Naive B cell (primary cell): ENCODE data around the gene TP53INP2. TPM values are rescaled to one million over a fixed set of nuclear protein-coding genes. Genes with fewer than 3 reads are reported as not detected.

Experiments used
- ATAC-seq, 2 donors: fragments of 150-1000 bp; cut with Tn5 transposase; 2 replicates each; pipeline ENCODE4 v1.10.0; 2021; ENCODE audit warnings: low read depth in 2 of 2, mild to moderate bottlenecking in 2 of 2, moderate library complexity in 2 of 2
- DNase-seq: peaks from one replicate; pipeline ENCODE4 v3.0.0; 2022
- H3K27ac Mint-ChIP-seq, 6 donors: one replicate each; pipeline ENCODE4 v1.8.0; 2020 to 2022; ENCODE audit warnings: mild to moderate bottlenecking in 6 of 6, mixed read lengths in 6 of 6, moderate library complexity in 5 of 6, inconsistent platforms in 2 of 6
- H3K27me3 Mint-ChIP-seq, 3 donors: one replicate each; pipeline ENCODE4 v1.8.0; 2021 to 2022; ENCODE audit warnings: mixed read lengths in 3 of 3, mild to moderate bottlenecking in 1 of 3
- H3K36me3 Mint-ChIP-seq, 2 donors: one replicate each; pipeline ENCODE4 v1.8.0; 2020 to 2022; ENCODE audit warnings: mixed read lengths in 2 of 2, inconsistent platforms in 1 of 2, mild to moderate bottlenecking in 1 of 2
- H3K4me1 Mint-ChIP-seq, 3 donors: one replicate each; pipeline ENCODE4 v1.8.0; 2020 to 2022; ENCODE audit warnings: mixed read lengths in 3 of 3, inconsistent platforms in 1 of 3, mild to moderate bottlenecking in 1 of 3, moderate library complexity in 1 of 3
- H3K4me3 Mint-ChIP-seq, 8 donors: one replicate each; pipeline ENCODE4 v1.8.0; 2020 to 2022; ENCODE audit warnings: mild to moderate bottlenecking in 8 of 8, mixed read lengths in 8 of 8, moderate library complexity in 8 of 8, inconsistent platforms in 2 of 8
- H3K9me3 Mint-ChIP-seq, 7 donors: one replicate each; pipeline ENCODE4 v1.8.0; 2020 to 2022; ENCODE audit warnings: mixed read lengths in 7 of 7, mild to moderate bottlenecking in 5 of 7, inconsistent platforms in 2 of 7, moderate library complexity in 1 of 7
- polyA plus RNA-seq, 6 donors: library from polyadenylated mRNA; unstranded; fragments of 300-500 nt; fragmentation: Illumina TruSeq; gene quantifications; one replicate each; pipeline ENCODE4 v1.2.3, GENCODE V29; 2021; ENCODE audit warnings: low read depth in 6 of 6

TP53INP2 gene
- polyA plus RNA-seq, 6 donors from 2014 or later, result 0.57 to 1.7 (median 1.2) TPM

- ATAC-seq (no peak), DNase-seq (no peak)
- Mint-ChIP-seq H3K4me1 (no peaks in the 10 kb centered on the region), H3K27ac (peak overlapping the region in 1 of 6 donors; percentile 74), H3K4me3 (peak overlapping the region in 1 of 8 donors; percentile 40), H3K9me3 (no peaks in the 10 kb centered on the region), H3K36me3 (peaks cover 22 to 27% of the 10 kb centered on the region in 2 donors), H3K27me3 (no peaks in the 10 kb centered on the region)
Measured at GRCh38 chr20:34751453-34751852, 47.3 kb downstream of the TP53INP2 start.

DNA sequence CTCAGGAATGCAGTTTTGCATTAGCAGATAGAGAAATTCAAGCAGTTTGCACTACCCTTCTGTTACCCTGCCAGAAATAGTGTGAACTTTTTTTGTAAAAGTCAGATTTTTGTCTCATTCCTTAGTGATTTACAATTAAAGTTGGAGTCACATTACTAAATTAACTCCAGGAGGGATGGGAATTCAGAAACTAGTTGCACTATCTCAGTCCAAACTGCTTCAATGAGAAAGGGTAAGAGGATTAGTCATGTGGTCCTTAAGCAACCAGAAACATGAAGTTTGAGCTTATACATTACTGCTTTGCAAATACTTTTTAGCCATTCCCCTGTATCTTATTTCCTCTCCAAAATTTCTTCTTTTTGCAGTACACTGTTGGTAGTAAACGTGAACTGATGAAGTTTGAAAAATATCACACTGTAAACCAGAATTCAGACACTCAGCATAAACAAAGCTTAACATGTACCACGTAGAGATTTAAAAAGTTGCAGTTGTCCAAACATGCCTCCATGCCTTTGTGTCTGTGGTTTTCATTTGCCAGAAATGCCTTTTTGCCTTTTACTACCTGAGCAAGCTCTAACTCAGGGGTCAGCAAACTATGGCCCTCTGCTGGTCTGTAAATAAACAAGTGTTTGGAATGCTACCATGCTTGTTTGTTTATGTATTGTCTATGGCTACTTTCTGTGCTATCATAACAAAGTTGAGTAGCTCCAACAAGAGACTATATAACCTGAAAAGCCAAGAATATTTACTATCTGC lies 49.7 kb downstream of the TP53INP2 start:
- DNase-seq, result no peak
- H3K27ac Mint-ChIP-seq, result no peak overlapping the region
- no peaks in the 10 kb centered on the region for H3K4me1 Mint-ChIP-seq
- H3K4me3 Mint-ChIP-seq, result no peak overlapping the region
- H3K27me3 Mint-ChIP-seq, result no peaks in the 10 kb centered on the region
- ATAC-seq, result no peak
- no peaks in the 10 kb centered on the region for H3K9me3 Mint-ChIP-seq
- H3K36me3 Mint-ChIP-seq, result peaks cover 39 to 47% of the 10 kb centered on the region in 2 donors

- Mint-ChIP-seq H3K9me3 (no peaks in the 10 kb centered on the region), H3K4me3 (no peak overlapping the region), H3K4me1 (no peaks in the 10 kb centered on the region), H3K27me3 (no peaks in the 10 kb centered on the region), H3K36me3 (peaks cover 43 to 49% of the 10 kb centered on the region in 2 donors), H3K27ac (no peak overlapping the region)
- ATAC-seq (no peak), DNase-seq (no peak)
Measured at GRCh38 chr20:34754611-34755010, 50.5 kb downstream of the TP53INP2 start.

DNA sequence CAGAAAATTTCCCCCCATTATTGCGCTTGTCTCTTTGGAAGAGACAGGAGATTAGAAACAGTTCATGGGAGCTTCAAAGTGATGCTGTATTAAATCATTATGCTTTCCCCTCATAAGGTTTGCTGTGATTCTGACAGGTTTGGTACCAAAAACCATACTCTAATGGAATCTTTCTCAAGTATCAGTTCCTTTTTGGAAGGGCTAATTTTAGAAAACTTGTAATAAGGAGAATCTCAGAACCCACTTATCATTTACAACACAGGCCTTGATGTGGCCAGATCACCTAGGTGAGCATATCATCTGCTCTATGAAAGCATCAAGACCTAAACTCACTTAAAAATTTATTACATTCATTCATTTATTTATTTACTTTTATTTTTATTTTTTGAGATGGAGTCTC lies 51.2 kb downstream of the TP53INP2 start:
- Mint-ChIP-seq H3K27ac (no peak overlapping the region), H3K36me3 (peaks cover 39 to 50% of the 10 kb centered on the region in 2 donors), H3K9me3 (no peaks in the 10 kb centered on the region)

DNA sequence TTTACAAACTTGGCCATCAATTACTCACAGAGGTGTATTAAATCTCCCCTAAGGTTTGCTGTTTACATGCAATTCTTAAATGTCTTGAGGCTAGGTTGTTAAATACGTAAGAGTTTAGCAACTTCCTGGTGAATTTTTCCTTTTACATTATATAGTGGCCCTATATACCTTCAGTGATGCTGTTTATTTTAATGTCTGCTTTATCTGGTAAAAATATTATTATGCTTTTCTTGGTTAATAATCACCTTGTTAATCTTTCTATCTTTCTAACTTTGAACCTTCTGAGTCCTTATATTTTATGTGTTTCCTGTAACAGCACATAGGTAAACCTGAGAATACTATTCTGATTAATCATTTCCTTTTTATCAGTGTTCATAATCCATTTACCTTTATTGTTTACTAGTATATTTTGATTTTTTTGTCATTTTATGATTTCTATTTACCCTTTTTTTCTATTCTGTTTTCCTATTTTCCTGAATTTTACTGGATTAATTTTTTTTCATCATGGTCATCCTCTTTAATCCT lies 57.9 kb downstream of the TP53INP2 start:
- Mint-ChIP-seq H3K4me1 (no peaks in the 10 kb centered on the region), H3K27ac (no peak overlapping the region), H3K9me3 (no peaks in the 10 kb centered on the region), H3K4me3 (no peak overlapping the region), H3K36me3 (peaks cover 34 to 42% of the 10 kb centered on the region in 2 donors), H3K27me3 (no peaks in the 10 kb centered on the region)
- ATAC-seq (no peak), DNase-seq (no peak)

More for the DNA sequence above, 51.2 kb downstream of the TP53INP2 start:
- no peaks in the 10 kb centered on the region for H3K27me3 Mint-ChIP-seq
- no peak overlapping the region for H3K4me3 Mint-ChIP-seq
- ATAC-seq (no peak), DNase-seq (no peak)
- H3K4me1 Mint-ChIP-seq, result no peaks in the 10 kb centered on the region

Other genes with a start within 250 kb of the TP53INP2 start
- 100 to 1,000 TPM; 216 to 265 (median 253) TPM for gene DYNLRB1, start 187.9 kb upstream of the TP53INP2 start, polyA plus RNA-seq
- gene MAP1LC3A, start 145.6 kb upstream of the TP53INP2 start, polyA plus RNA-seq, result 1 to 10 TPM in 4 of 6 donors, under 1 TPM in 2; 0.49 to 3.5 (median 1.8) TPM
- gene PIGU, start 27.3 kb upstream of the TP53INP2 start, polyA plus RNA-seq, result 10 to 100 TPM; 14.4 to 24.3 (median 22.5) TPM
- gene NCOA6, start 121.3 kb downstream of the TP53INP2 start, polyA plus RNA-seq, result 10 to 100 TPM in 1 of 6 donors, 1 to 10 TPM in 4, under 1 TPM in 1; 0.74 to 13.5 (median 4.4) TPM
- gene GGT7, start 168.5 kb downstream of the TP53INP2 start, polyA plus RNA-seq, result 1 to 10 TPM; 2.6 to 6.2 (median 4.2) TPM
- 10 to 100 TPM in 1 of 6 donors, 1 to 10 TPM in 5; 4.8 to 20.1 (median 5.7) TPM for gene ACSS2, start 172.3 kb downstream of the TP53INP2 start, polyA plus RNA-seq